Measurements from ENCODE around the gene CNOT3. TPM values are rescaled to one million over a fixed set of nuclear protein-coding genes. Genes with fewer than 3 reads are reported as not detected.
A peak's percentile ranks its signal among the peaks of the same experiment; 100 is the strongest.

Gene CNOT3
- total RNA-seq, 1 donor from 2014 or later: 69.1 TPM

DNA sequence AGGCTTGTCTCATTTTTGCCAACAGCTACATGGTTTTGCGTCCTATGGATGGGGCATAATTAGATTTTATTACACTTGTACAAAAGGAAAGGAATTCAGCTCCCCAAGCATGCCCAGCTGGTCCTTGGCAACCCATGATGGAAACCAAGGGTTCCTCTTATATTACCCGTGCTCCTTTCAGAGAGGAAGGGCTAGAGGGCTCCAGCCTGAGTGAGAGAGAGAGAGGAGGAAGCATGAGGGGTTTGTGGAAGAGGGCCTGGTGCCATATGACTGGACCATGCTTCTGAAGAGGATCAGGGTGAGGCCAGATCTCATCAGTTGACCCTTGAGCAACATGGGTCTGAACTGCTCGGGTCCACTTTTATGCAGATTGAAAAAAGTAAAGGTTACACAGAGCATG is 59.6 kb downstream of the CNOT3 start:
- H3K36me3 ChIP-seq: peaks cover 14 to 28% of the 10 kb centered on the region in 2 donors
- intact Hi-C loops (cut with DNase I): loop anchor here (10.0 kb wide), 1 partner anchor 1458 kb away; the partner anchor contains the start of gene U2AF2
- TF ChIP-seq, protein P1, sequence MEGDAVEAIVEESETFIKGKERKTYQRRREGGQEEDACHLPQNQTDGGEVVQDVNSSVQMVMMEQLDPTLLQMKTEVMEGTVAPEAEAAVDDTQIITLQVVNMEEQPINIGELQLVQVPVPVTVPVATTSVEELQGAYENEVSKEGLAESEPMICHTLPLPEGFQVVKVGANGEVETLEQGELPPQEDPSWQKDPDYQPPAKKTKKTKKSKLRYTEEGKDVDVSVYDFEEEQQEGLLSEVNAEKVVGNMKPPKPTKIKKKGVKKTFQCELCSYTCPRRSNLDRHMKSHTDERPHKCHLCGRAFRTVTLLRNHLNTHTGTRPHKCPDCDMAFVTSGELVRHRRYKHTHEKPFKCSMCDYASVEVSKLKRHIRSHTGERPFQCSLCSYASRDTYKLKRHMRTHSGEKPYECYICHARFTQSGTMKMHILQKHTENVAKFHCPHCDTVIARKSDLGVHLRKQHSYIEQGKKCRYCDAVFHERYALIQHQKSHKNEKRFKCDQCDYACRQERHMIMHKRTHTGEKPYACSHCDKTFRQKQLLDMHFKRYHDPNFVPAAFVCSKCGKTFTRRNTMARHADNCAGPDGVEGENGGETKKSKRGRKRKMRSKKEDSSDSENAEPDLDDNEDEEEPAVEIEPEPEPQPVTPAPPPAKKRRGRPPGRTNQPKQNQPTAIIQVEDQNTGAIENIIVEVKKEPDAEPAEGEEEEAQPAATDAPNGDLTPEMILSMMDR (IDR thresholded peaks at IDR 0.05): no peak
- H3K4me1 ChIP-seq: peaks cover 7 to 14% of the 10 kb centered on the region in 2 donors
- H3K9me3 ChIP-seq: no peaks in the 10 kb centered on the region
- no peak overlapping the region for H3K27ac ChIP-seq
- no peak overlapping the region for H3K4me3 ChIP-seq
- no peaks in the 10 kb centered on the region for H3K27me3 ChIP-seq
- no peak for DNase-seq (ENCODE audit: low spot score in 2 of 2)

DNA sequence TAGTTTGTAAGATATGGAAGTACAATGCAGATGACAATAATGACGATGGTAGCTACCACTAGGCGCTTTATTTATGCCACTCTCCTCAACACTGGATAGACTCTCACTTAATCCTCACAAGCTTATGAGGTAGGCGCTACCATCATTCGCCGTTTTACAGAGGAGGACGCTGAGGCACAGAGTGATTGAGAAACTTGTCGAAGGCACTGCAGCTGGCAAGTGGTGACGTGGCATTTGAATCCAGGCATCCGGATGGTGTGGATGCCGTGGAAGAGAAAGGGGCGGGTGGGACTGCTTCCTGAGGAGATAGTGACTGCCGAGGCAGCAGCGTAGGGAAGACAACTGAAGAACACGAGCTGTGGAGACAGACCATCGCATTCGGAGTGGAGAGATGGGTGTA is 61.8 kb downstream of the CNOT3 start:
- TF ChIP-seq, protein P1 (IDR thresholded peaks at IDR 0.05): no peak
- H3K4me3 ChIP-seq: no peak overlapping the region
- DNase-seq (ENCODE audit: low spot score in 2 of 2): no peak
- peaks cover 6 to 23% of the 10 kb centered on the region in 2 donors for H3K4me1 ChIP-seq
- H3K27me3 ChIP-seq: no peaks in the 10 kb centered on the region
- no peak overlapping the region for H3K27ac ChIP-seq
- peaks cover 21 to 37% of the 10 kb centered on the region in 2 donors for H3K36me3 ChIP-seq
- no peaks in the 10 kb centered on the region for H3K9me3 ChIP-seq
- intact Hi-C loops (cut with DNase I): loop anchor here (10.0 kb wide), 1 partner anchor 1455 kb away; the partner anchor contains the start of gene U2AF2

DNA sequence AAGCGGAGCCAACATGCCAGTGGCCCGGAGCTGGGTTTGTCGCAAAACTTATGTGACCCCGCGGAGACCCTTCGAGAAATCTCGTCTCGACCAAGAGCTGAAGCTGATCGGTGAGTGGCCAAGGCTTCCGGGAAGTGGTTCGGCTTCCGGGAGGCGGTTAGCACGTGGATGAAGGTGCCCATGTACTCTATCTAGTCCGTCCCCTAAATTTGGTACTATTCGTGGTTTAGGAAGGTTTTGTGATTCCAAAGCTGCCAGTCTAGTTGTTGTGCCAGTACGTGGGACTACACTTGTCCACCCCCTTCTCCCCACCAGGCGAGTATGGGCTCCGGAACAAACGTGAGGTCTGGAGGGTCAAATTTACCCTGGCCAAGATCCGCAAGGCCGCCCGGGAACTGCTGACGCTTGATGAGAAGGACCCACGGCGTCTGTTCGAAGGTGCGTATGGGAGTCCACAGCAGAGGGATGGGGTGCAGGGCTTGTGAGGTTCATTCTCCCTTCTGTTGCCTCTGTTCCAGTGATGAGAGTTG is 63.7 kb downstream of the CNOT3 start:
- TF ChIP-seq, protein P1 (IDR thresholded peaks at IDR 0.05): peak in 1 of 3 experiments; percentile 14
- DNase-seq (ENCODE audit: low spot score in 2 of 2): no peak
- Histone ChIP-seq H3K4me1 (peaks cover 6 to 23% of the 10 kb centered on the region in 2 donors), H3K9me3 (no peaks in the 10 kb centered on the region), H3K36me3 (peaks cover 31 to 40% of the 10 kb centered on the region in 2 donors), H3K27ac (peak overlapping the region; percentile 91 to 94), H3K4me3 (peak overlapping the region; percentile 63 to 76), H3K27me3 (no peaks in the 10 kb centered on the region)
- intact Hi-C loops (cut with DNase I): loop anchor here (2.0 to 5.0 kb wide), 3 partner anchors 40 to 916 kb away; partner anchors contain the start of gene PPP1R12C

DNA sequence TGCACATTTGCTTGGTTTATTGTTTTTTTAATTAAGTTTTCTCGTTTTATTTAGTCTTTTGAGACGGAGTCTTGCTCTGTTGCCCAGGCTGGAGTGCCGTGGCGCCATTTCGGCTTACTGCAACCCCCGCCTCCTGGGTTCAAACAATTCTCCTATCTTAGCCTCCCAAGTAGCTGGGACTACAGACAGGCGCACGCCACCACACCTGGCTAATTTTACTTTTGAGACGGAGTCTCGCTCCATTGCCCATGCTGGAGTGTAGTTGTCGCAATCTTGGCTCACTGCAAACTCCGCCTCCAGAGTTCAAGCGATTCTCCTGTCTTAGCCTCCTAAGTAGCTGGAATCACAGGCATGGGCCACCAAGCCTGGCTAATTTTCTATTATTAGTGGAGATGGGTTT is 64.4 kb downstream of the CNOT3 start:
- no peak for DNase-seq (ENCODE audit: low spot score in 2 of 2)
- intact Hi-C loops (cut with DNase I): loop anchor here (2.0 to 5.0 kb wide), 3 partner anchors 41 to 915 kb away; partner anchors contain the start of gene PPP1R12C
- Histone ChIP-seq H3K27me3 (no peaks in the 10 kb centered on the region), H3K36me3 (peaks cover 39 to 47% of the 10 kb centered on the region in 2 donors), H3K4me3 (peak overlapping the region; percentile 63 to 76), H3K4me1 (peaks cover 6 to 23% of the 10 kb centered on the region in 2 donors), H3K9me3 (no peaks in the 10 kb centered on the region), H3K27ac (no peak overlapping the region)
- TF ChIP-seq, protein P1 (IDR thresholded peaks at IDR 0.05): no peak

DNA sequence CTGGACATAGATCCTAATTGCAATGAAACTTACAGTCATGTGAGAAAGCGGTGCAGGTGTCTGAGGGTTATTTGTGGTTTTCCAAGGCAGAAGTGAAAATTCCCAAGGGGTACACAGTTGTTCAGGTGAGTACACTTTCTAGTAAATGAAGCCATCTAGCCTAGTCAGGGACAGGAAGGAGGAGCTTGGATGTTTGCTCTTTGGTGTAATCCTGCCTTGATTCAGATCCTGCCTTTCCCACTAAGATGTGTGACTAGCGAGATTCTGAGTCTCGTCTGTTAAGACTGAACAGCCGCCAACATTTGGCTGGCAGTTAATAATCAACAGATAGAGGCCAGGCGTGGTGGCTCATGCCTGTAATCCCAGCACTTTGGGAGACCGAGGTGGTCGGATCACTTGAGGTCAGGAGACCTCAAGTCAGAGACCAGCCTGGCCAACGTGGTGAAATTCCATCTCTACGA is 65.6 kb downstream of the CNOT3 start:
- Histone ChIP-seq H3K4me3 (no peak overlapping the region), H3K4me1 (peaks cover 6 to 23% of the 10 kb centered on the region in 2 donors), H3K36me3 (peaks cover 51 to 59% of the 10 kb centered on the region in 2 donors), H3K9me3 (no peaks in the 10 kb centered on the region), H3K27ac (no peak overlapping the region), H3K27me3 (no peaks in the 10 kb centered on the region)
- TF ChIP-seq, protein P1 (IDR thresholded peaks at IDR 0.05): no peak
- DNase-seq (ENCODE audit: low spot score in 2 of 2): no peak
- intact Hi-C loops (cut with DNase I): loop anchor here (5.0 kb wide), 2 partner anchors 326 to 914 kb away; partner anchors contain the start of gene PPP1R12C
